CD14-positive monocyte (primary cell): ENCODE measurements around the gene ZAP70. TPM values are rescaled to one million over a fixed set of nuclear protein-coding genes. Genes with fewer than 3 reads are reported as not detected.

Experiments used
- DNase-seq, 3 donors: peaks; one replicate each; pipeline ENCODE4 v3.0.0-alpha.2; 2011 to 2022
- H2AFZ ChIP-seq: 2 replicates; pipeline ENCODE4 v1.6.0; 2012; ENCODE audit warnings: mild to moderate bottlenecking, low read depth, low read length, inconsistent platforms; ENCODE audit not compliant: insufficient read depth, poor library complexity, severe bottlenecking
- H3K27ac ChIP-seq, 2 donors: 1 replicate in 1 of 2; 2 replicates in 1 of 2; pipeline ENCODE4 v1.5.1; 2012 to 2013; ENCODE audit warnings: low read length in 2 of 2, control low read depth in 1 of 2, inconsistent platforms in 1 of 2, low read depth in 1 of 2, mild to moderate bottlenecking in 1 of 2
- H3K27me3 ChIP-seq, 2 donors: one replicate each; pipeline versions ENCODE4 v1.6.0 to v1.6.1; 2011 to 2013; ENCODE audit warnings: low read length in 2 of 2; ENCODE audit not compliant: control insufficient read depth in 2 of 2, insufficient read depth in 2 of 2
- H3K36me3 ChIP-seq, 2 donors: replicated peaks in 1 of 2; 1 replicate in 1 of 2; 2 replicates in 1 of 2; pipeline versions ENCODE4 v1.5.1 to v1.6.1; 2012 to 2013; ENCODE audit warnings: low read length in 2 of 2, control low read depth in 1 of 2, inconsistent platforms in 1 of 2, mild to moderate bottlenecking in 1 of 2; ENCODE audit not compliant: insufficient read depth in 2 of 2, control insufficient read depth in 1 of 2
- H3K4me1 ChIP-seq, 2 donors: 1 replicate in 1 of 2; 2 replicates in 1 of 2; pipeline versions ENCODE4 v1.5.1 to v1.6.1; 2012 to 2013; ENCODE audit warnings: low read length in 2 of 2, control low read depth in 1 of 2, inconsistent platforms in 1 of 2, mild to moderate bottlenecking in 1 of 2, moderate library complexity in 1 of 2; ENCODE audit not compliant: insufficient read depth in 2 of 2, control insufficient read depth in 1 of 2
- H3K4me2 ChIP-seq: replicated peaks from 2 replicates; pipeline ENCODE3; 2012; ENCODE audit warnings: low read length, moderate library complexity, mild to moderate bottlenecking; ENCODE audit not compliant: poor library complexity, severe bottlenecking; ENCODE audit errors: extremely low read depth
- H3K4me3 ChIP-seq, 3 experiments: fragments of 200-600 bp in 1 of 3; sonication (generic) in 1 of 3; replicated peaks in 1 of 3; 1 replicate in 2 of 3; 2 replicates in 1 of 3; pipeline ENCODE4 v1.5.1; 2011 to 2013; ENCODE audit warnings: low read length in 3 of 3, mild to moderate bottlenecking in 3 of 3, control low read depth in 2 of 3, low read depth in 2 of 3, inconsistent platforms in 1 of 3, moderate library complexity in 1 of 3
- H3K79me2 ChIP-seq: 2 replicates; pipeline ENCODE4 v1.6.0; 2012; ENCODE audit warnings: mild to moderate bottlenecking, control low read depth, inconsistent platforms, low read length, moderate library complexity; ENCODE audit not compliant: insufficient read depth
- H3K9ac ChIP-seq: 2 replicates; pipeline ENCODE4 v1.6.0; 2017; ENCODE audit warnings: low read length, mild to moderate bottlenecking; ENCODE audit not compliant: insufficient read depth, poor library complexity, severe bottlenecking
- H3K9me3 ChIP-seq, 2 donors: replicated peaks in 1 of 2; 1 replicate in 1 of 2; 2 replicates in 1 of 2; pipeline versions ENCODE4 v1.5.1 to v1.6.1; 2012 to 2013; ENCODE audit warnings: low read length in 2 of 2, control low read depth in 1 of 2; ENCODE audit not compliant: control insufficient read depth in 1 of 2, insufficient read depth in 1 of 2
- H4K20me1 ChIP-seq: 2 replicates; pipeline ENCODE4 v1.6.0; 2012; ENCODE audit warnings: mild to moderate bottlenecking, low read length, control low read depth, moderate library complexity; ENCODE audit not compliant: insufficient read depth
- H3K27ac Mint-ChIP-seq, 7 donors: one replicate each; pipeline ENCODE4 v1.8.0; 2020; ENCODE audit warnings: mild to moderate bottlenecking in 7 of 7, mixed read lengths in 7 of 7, moderate library complexity in 6 of 7, inconsistent platforms in 2 of 7
- H3K27me3 Mint-ChIP-seq, 3 donors: one replicate each; pipeline ENCODE4 v1.8.0; 2021 to 2022; ENCODE audit warnings: low read depth in 3 of 3, mild to moderate bottlenecking in 3 of 3, mixed read lengths in 3 of 3, moderate library complexity in 3 of 3, inconsistent platforms in 1 of 3
- H3K36me3 Mint-ChIP-seq, 2 donors: one replicate each; pipeline ENCODE4 v1.8.0; 2020; ENCODE audit warnings: mixed read lengths in 2 of 2, inconsistent platforms in 1 of 2, mild to moderate bottlenecking in 1 of 2
- H3K4me1 Mint-ChIP-seq: one replicate; pipeline ENCODE4 v1.8.0; 2020; ENCODE audit warnings: mild to moderate bottlenecking, mixed read lengths
- H3K4me3 Mint-ChIP-seq, 2 donors: one replicate each; pipeline ENCODE4 v1.8.0; 2020; ENCODE audit warnings: mild to moderate bottlenecking in 2 of 2, mixed read lengths in 2 of 2, moderate library complexity in 1 of 2
- H3K9me3 Mint-ChIP-seq, 7 donors: one replicate each; pipeline ENCODE4 v1.8.0; 2020 to 2022; ENCODE audit warnings: mixed read lengths in 7 of 7, mild to moderate bottlenecking in 6 of 7, moderate library complexity in 6 of 7, inconsistent platforms in 2 of 7
- CTCF ChIP-seq: fragments of 200-600 bp; IDR thresholded peaks from one replicate; pipeline ENCODE4 v1.8.0; 2022; ENCODE audit warnings: antibody characterized with exemption, mild to moderate bottlenecking
- WGBS: methylation state at CpG from one replicate; pipeline ENCODE4 v1.1.5; 2013; ENCODE audit warnings: missing lambda C conversion rate; ENCODE audit not compliant: insufficient coverage; 5-methylcytosine and 5-hydroxymethylcytosine counted together
- intact Hi-C, 2 donors: fragments of 100-400 bp; cut with micrococcal nuclease; formaldehyde crosslinking; loops; one replicate each; pipeline versions ENCODE4 v1.15.0 to v1.15.1; 2023
- polyA plus RNA-seq, 3 donors: library from polyadenylated mRNA; depleted of rRNA in 1 of 3; unstranded in 2 of 3; stranded (reverse) in 1 of 3; fragments of 300-500 nt in 2 of 3; fragments of >200 nt in 1 of 3; fragmentation: Illumina TruSeq in 2 of 3; gene quantifications; 1 replicate in 2 of 3; 2 replicates in 1 of 3; pipeline ENCODE4 v1.2.3, GENCODE V29; 2012 to 2021

ZAP70 gene
- polyA plus RNA-seq, 3 donors: 0.30 to 0.69 (median 0.38) TPM

GRCh38 chr2:97765933-97766332, 52.6 kb downstream of the ZAP70 start:
- intact Hi-C loops: no loop called here
- no peaks in the 10 kb centered on the region for H3K9me3 Mint-ChIP-seq
- H2AFZ ChIP-seq: no peak overlapping the region

GRCh38 chr2:97766567-97766966, 53.2 kb downstream of the ZAP70 start:
- Mint-ChIP-seq H3K4me3 (no peak overlapping the region), H3K4me1 (peaks cover 8% of the 10 kb centered on the region), H3K27me3 (no peaks in the 10 kb centered on the region), H3K36me3 (peaks cover 79 to 89% of the 10 kb centered on the region in 2 donors), H3K27ac (no peak overlapping the region), H3K9me3 (no peaks in the 10 kb centered on the region)
- peaks cover 73 to 98% of the 10 kb centered on the region in 2 donors for H3K36me3 ChIP-seq
- intact Hi-C loops: no loop called here
- no peaks in the 10 kb centered on the region for H4K20me1 ChIP-seq
- H3K9me3 ChIP-seq: no peaks in the 10 kb centered on the region
- no peak overlapping the region for H2AFZ ChIP-seq
- WGBS: 57% methylated on average over 3 of the region's 5 CpGs
- TF ChIP-seq CTCF: no peak
- H3K79me2 ChIP-seq: no peaks in the 10 kb centered on the region
- no peak overlapping the region for H3K4me2 ChIP-seq
- H3K9ac ChIP-seq: no peak overlapping the region
- H3K27me3 ChIP-seq: no peaks in the 10 kb centered on the region
- no peak overlapping the region for H3K27ac ChIP-seq
- H3K4me1 ChIP-seq: peaks cover 0 to 3% of the 10 kb centered on the region in 2 donors
- no peak for DNase-seq
- no peak overlapping the region for H3K4me3 ChIP-seq

More at GRCh38 chr2:97765933-97766332, 52.6 kb downstream of the ZAP70 start:
- no peak overlapping the region for H3K4me2 ChIP-seq
- peaks cover 74 to 98% of the 10 kb centered on the region in 2 donors for H3K36me3 ChIP-seq
- no peaks in the 10 kb centered on the region for H3K27me3 Mint-ChIP-seq
- no peak for TF ChIP-seq CTCF
- H3K4me1 ChIP-seq: peaks cover 0 to 7% of the 10 kb centered on the region in 2 donors
- H3K4me3 Mint-ChIP-seq: no peak overlapping the region
- no peaks in the 10 kb centered on the region for H3K79me2 ChIP-seq
- H3K27ac ChIP-seq: no peak overlapping the region
- H3K36me3 Mint-ChIP-seq: peaks cover 79 to 89% of the 10 kb centered on the region in 2 donors
- WGBS: no CpG with 5 or more reads among the region's 4 CpGs
- no peaks in the 10 kb centered on the region for H3K9me3 ChIP-seq
- H3K4me3 ChIP-seq: no peak overlapping the region
- no peaks in the 10 kb centered on the region for H3K27me3 ChIP-seq
- H3K9ac ChIP-seq: no peak overlapping the region
- no peak for DNase-seq
- H3K27ac Mint-ChIP-seq: no peak overlapping the region
- H3K4me1 Mint-ChIP-seq: peaks cover 12% of the 10 kb centered on the region
- no peaks in the 10 kb centered on the region for H4K20me1 ChIP-seq
